ENCODE measurements around the gene ABCA1.

Gene ABCA1

GRCh38 chr9:104838958-104839357, 89.0 kb downstream of the ABCA1 start:
- no peak for DNase-seq

DNA sequence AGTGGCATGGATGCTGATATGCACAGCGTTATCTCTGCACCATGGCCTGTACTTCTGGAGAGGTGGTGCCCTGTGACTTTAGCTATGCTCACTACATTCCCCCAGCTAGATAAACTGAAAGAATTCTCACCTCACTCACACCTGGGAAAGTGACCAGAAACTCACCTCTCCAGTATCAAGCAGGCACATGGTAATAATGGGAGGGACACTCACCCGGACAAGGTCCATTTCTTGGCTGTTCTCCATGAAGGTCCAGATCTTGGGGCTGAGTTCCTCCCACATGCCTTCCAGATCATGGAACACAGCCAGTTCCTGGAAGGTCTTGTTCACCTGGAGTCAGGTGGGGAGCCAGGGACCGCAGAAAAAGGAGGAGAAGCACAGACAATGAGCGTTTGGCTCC, 91.2 kb downstream of the ABCA1 start:
- DNase-seq = no peak

DNA sequence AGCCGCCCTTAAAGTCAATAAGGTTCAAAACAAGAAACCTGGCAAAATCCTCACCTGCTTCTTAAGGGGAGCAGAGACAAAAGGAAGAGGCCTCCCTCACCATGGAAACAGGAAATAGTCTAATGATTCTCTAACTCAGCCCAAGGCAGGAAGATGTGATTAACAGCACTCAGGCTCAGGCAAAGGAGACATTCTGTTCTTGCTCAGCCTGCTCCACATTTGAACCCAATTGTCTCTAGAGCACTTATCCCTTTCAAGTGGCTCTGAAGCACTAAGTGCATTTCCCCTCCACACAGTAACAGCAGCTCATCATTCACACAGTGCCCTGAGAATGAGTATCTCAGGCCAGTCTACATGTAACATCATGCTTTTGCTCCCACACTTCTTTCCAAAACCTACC, 91.7 kb downstream of the ABCA1 start:
- peak; percentile 7 for DNase-seq

DNA sequence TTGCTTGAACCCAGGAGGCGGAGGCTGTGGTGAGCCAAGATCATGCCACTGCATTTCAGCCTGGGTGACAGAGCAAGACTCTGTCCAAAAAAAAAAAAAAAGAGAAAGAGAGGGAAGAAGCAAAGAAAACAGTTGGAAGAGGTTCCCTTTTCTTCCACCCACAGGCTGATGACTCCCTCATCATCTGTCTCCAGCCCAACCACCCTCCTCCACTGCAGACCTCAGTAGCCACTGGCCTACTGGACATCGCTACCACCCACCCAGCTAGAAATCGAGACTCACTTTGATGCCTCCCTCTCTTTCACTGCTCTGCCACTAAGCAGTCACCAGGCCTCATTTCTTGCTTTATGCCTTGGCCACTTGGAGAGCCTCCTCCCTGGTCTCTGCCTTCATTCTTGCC, 92.8 kb downstream of the ABCA1 start:
- DNase-seq = no peak

DNA sequence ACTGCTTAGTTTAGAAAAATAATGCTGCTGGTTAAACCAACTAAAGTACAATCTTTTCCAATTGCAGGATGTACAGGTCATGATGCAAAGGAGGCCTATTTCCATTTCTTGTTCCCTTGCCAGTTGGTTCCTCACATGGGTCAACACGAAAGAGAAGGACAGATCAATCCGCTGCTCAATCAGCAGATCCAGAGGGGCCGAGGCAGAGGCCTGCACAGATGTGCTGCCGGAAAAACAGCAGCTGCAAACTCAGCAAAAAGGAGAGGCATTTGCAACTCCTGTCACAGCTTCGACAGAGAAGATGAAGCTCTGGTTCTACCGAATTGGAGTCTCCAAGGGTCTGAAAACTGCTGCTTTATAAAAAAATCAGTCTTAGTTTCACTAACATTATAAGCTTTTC, 94.3 kb downstream of the ABCA1 start:
- DNase-seq = no peak

DNA sequence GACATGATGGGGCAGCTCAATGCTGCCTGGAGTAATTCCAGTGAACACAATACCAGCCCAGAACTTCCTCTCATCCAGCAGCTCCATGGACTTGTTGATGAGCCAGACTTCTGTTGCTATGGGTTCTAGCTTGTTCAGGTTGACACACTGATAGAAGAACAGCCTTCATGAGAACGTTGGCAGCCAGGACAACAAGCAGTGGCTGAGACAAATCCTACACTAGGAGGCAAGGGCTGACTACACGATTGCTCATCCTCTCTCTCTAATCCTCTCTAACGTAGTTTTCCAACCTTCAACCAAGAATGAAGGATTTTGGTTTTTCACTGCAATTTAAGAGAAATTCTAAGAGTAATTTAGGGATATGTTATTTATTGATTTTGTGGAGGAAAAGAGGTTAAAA, 96.3 kb downstream of the ABCA1 start:
- DNase-seq = peak; percentile 58

GRCh38 chr9:104826911-104827310, 101.0 kb downstream of the ABCA1 start:
- DNase-seq = no peak

- DNase-seq = no peak
Observed at GRCh38 chr9:104826079-104826775, 101.7 kb downstream of the ABCA1 start.

DNA sequence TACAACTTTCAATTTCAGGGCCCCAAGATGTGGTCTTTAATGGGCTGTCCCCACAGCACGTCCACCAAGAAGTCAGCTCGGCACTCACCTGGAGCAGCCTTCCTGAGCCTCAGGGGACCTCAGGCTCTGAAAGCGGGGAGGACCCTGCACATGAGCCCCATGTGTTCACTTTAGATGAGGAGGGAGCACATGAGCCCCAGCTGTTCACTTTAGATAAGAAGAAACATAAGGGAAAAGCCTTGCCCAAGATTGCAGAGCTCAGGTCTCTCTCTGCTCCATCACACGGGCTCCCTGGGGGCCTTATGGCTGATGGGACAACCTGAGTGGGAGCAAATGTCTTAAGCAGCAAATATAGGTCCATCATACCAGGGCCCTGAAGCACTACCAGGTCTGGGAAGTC, 107.6 kb downstream of the ABCA1 start:
- DNase-seq = no peak

DNA sequence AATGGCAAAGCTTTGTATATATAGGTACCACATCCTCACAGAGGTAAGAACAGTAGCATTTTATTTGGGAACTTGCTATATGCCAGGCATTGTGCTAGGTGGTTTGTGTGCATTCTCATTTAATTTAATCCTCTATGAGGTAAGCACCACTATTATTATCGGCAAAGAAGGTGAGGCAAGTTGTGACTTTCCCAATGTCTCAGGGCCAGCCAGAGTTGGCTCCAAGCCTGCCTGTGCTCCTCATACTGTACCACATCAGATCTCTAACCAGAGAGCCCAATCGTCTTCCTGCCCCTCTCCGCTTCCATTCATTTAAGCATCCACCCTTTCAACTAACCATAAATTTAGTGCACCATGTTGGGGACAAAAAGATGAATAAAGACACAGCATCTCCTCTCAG, 108.9 kb downstream of the ABCA1 start:
- DNase-seq = no peak

- DNase-seq = no peak
Observed at GRCh38 chr9:104817437-104817836, 110.5 kb downstream of the ABCA1 start.

GRCh38 chr9:104815851-104816565, 111.9 kb downstream of the ABCA1 start:
- no peak for DNase-seq

DNA sequence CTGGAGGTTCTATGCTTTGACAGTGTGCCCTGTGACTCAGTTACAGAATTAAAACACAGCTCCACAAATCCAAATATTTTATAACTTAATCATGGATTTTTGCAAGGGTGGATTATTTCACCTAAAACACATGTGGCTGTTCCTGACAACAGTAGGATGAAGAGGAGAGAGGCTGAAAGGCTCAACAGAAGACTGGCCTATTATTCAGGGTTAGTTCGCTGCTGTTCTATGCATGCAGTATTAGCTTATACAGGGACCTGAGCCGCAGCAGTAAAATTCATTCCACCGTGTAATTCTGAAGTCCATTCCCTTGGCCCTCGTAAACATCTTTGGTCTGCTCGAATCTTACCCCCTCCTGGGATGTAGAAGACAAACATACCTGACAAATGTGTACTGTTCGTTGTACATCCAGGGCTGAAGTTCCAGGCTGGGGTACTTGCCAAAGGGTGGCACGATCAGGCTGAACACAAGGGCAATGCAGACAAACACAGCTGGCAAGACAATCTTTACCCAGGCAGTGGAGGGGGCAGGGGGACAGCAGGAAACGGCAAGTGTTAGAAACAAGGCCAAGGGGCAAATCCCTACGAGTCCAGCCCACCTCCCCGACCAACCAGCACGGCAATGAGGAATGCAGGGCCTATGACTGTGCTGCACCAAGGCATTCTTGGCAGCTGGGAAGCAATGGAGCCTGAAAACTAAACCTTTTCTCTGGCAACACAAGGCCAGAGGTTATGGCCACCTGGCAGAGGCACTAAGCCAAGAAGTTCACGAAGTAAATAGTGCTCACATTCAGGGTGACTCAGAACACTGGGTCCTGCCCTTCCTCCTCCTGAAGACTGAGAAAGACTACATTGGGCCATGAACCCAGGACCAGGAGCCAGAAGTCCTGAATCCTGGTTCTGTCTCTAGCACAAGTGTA, 117.3 kb downstream of the ABCA1 start:
- peak; percentile 15 for DNase-seq

DNA sequence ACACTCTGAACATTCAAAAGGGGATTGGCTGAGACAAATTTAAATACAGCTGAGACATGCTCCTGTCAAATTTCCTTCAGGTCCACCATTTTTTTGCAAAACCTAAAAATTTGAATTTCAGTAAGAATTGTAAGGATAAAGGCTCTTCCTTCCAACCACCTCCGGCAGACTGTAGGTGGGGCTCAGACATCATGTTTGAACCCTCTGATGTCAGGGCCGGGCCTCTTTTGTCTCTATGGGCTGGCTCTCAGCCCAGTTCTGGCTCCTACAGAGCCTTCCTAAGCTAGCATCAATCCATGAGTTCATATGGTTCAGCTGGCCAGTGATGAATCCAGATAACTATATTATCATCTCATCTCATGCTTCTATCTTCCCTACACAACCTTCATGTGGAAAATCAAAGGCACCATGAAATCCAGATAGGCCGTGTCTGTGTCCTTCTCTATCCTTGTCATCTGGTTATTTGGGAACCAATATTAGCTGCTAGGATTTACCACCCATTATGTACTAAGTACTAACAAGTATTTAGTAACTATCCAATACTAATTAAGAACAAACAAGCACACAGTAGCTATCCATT, 119.8 kb downstream of the ABCA1 start:
- peak; percentile 65 for DNase-seq

GRCh38 chr9:104805441-104805840, 122.5 kb downstream of the ABCA1 start:
- DNase-seq = no peak

- DNase-seq = no peak
Observed at GRCh38 chr9:104802906-104803305, 125.0 kb downstream of the ABCA1 start.

DNA sequence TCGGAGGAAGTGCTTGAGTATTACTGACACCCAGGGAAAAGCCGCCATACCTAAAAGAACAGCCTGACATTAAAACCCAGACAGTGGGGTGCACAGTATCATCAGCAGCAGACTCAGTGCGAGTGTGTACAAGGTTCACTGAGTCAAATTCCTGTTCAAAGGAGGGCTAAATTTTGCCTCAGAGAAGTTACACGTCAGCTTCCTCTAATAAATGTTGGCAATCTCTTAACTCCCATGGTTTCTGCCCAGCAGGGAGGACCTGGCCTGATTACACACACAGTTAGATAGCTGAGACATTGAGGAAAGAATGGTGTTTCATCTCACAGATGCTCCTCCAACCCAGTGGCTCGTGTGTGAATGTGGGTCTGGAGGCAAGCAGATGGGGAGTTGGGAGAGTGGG, 125.8 kb downstream of the ABCA1 start:
- no peak for DNase-seq

DNA sequence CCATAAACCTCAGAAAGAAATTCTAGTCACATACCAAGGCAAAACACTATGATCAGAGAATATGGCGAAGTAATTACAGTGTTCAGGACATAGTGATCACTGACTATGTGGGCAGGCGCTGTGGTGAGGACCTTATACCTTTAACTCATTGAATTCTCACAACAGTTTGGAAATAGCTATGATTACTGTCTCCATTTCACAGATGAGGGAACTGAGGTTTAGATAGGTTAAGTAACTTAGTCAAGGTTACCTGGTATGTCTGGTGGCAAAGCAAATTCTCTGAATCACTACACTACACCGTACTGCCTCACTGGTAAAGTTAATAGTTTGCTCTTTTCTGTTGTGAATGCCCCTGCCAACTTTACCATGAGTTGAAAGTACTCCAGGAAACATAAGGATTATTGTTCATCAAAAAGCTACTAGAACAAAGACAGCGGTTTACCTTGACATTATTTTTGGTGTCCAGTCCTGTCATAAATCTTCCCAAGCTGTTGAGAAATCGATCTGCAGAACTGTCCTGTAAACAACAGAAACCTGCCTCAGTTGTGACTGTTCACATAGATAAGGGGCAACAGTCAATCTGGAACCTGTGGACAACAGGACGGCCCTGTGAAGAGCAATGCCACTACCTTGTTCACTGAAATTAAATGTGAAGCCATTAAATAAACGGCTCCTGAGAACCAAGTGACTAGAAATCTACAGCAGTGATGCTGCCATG, 127.7 kb downstream of the ABCA1 start:
- DNase-seq = no peak

- no peak for DNase-seq
Observed at GRCh38 chr9:104798209-104798995, 129.6 kb downstream of the ABCA1 start.

GRCh38 chr9:104795857-104796256, 132.1 kb downstream of the ABCA1 start:
- DNase-seq = no peak

DNA sequence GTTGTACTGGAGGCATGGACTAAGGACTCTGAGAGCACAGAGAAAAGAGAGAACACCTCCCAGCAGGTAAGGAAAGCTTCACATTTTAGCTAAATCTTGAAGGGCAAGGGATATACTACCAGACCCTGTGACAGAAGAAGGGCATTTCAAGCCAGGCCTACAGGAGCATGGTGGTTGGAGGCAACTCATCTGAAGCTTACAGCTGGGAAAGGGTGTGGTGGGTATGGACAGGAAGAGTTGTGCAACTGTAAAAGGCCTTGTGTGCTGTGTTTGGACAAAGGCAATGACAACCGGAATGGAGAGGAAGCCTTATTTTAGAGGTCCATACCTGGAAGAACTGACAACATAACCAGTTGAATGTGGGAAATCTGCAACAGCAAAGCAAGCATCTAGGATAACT, 132.9 kb downstream of the ABCA1 start:
- DNase-seq = no peak
